Endodermal cell (in vitro differentiated cells): ENCODE measurements around the gene PPP2R1B. TPM values are rescaled to one million over a fixed set of nuclear protein-coding genes. Genes with fewer than 3 reads are reported as not detected.

Experiments used
- DNase-seq: peaks from one replicate; pipeline ENCODE4 v3.0.0-alpha.2; 2017
- H3K27ac ChIP-seq: 2 replicates; pipeline ENCODE4 v1.5.1; 2013; ENCODE audit warnings: mild to moderate bottlenecking, low read depth, low read length, moderate library complexity
- H3K27me3 ChIP-seq: 2 replicates; pipeline ENCODE4 v1.6.1; 2013; ENCODE audit warnings: mild to moderate bottlenecking, low read length, moderate library complexity; ENCODE audit not compliant: insufficient read depth, control insufficient read depth, poor library complexity, severe bottlenecking
- H3K36me3 ChIP-seq: 2 replicates; pipeline ENCODE4 v1.7.0; 2013; ENCODE audit warnings: mild to moderate bottlenecking, low read length, moderate library complexity; ENCODE audit not compliant: control insufficient read depth, insufficient read depth
- H3K4me1 ChIP-seq: one replicate; pipeline ENCODE4 v1.7.0; 2013; ENCODE audit warnings: low read length; ENCODE audit not compliant: control insufficient read depth, insufficient read depth
- H3K4me3 ChIP-seq: 2 replicates; pipeline ENCODE4 v1.5.1; 2013; ENCODE audit warnings: mild to moderate bottlenecking, low read length, moderate library complexity
- H3K9ac ChIP-seq: 2 replicates; pipeline ENCODE4 v1.6.1; 2013; ENCODE audit warnings: mild to moderate bottlenecking, low read length, moderate library complexity; ENCODE audit not compliant: poor library complexity, severe bottlenecking; ENCODE audit errors: extremely low read depth
- H3K9me3 ChIP-seq: 2 replicates; pipeline ENCODE4 v1.6.1; 2013; ENCODE audit warnings: mild to moderate bottlenecking, low read length, moderate library complexity; ENCODE audit not compliant: control insufficient read depth
- H3K27ac Mint-ChIP-seq: 2 replicates; pipeline ENCODE4 v1.8.0; 2020; ENCODE audit warnings: mixed read lengths
- H3K27me3 Mint-ChIP-seq: 2 replicates; pipeline ENCODE4 v1.8.0; 2021; ENCODE audit warnings: mild to moderate bottlenecking, mixed read lengths; ENCODE audit not compliant: insufficient read depth
- H3K36me3 Mint-ChIP-seq: 2 replicates; pipeline ENCODE4 v1.8.0; 2020; ENCODE audit warnings: low read depth, mixed read lengths
- H3K4me1 Mint-ChIP-seq: 2 replicates; pipeline ENCODE4 v1.8.0; 2020; ENCODE audit warnings: mixed read lengths
- H3K4me3 Mint-ChIP-seq: 2 replicates; pipeline ENCODE4 v1.8.0; 2020; ENCODE audit warnings: mild to moderate bottlenecking, moderate library complexity, mixed read lengths
- H3K9me3 Mint-ChIP-seq: 2 replicates; pipeline ENCODE4 v1.8.0; 2020; ENCODE audit warnings: mild to moderate bottlenecking, mixed read lengths
- CTCF ChIP-seq: fragments of 200-600 bp; sonication (generic); conservative IDR thresholded peaks from 2 replicates; pipeline ENCODE4 v1.5.0; 2021; ENCODE audit warnings: antibody characterized with exemption, mild to moderate bottlenecking
- WGBS, 2 experiments: methylation state at CpG; one replicate each; pipeline versions ENCODE4 v1.1.5 to v1.1.7; 2013; ENCODE audit warnings: missing lambda C conversion rate in 2 of 2, mixed read lengths in 1 of 2; ENCODE audit not compliant: insufficient coverage in 1 of 2, insufficient read length in 1 of 2; 5-methylcytosine and 5-hydroxymethylcytosine counted together
- total RNA-seq, 2 donors: library from RNA; stranded (reverse); fragmentation: NEBNext Ultra II Directional in 1 of 2; extraction: Animal tissue kit (Norgen Biotek cat#: 25700) in 1 of 2; gene quantifications; 2 replicates in 1 of 2; 3 replicates in 1 of 2; pipeline ENCODE4 v1.2.1, GENCODE V29; 2021

PPP2R1B gene
- total RNA-seq, 2 donors from 2014 or later: 70.0 to 89.7 TPM

- Mint-ChIP-seq H3K36me3 (peaks cover 48% of the 10 kb centered on the region), H3K27me3 (no peaks in the 10 kb centered on the region), H3K9me3 (no peaks in the 10 kb centered on the region), H3K4me1 (peaks cover 18% of the 10 kb centered on the region), H3K27ac (no peak overlapping the region), H3K4me3 (no peak overlapping the region)
- Histone ChIP-seq H3K27ac (no peak overlapping the region), H3K9ac (peak overlapping the region; percentile 32), H3K4me1 (peaks cover 14% of the 10 kb centered on the region), H3K27me3 (no peaks in the 10 kb centered on the region), H3K36me3 (peaks cover 78% of the 10 kb centered on the region), H3K4me3 (peak overlapping the region; percentile 61), H3K9me3 (peaks cover 5% of the 10 kb centered on the region)
- 85 to 100% methylated on average over 1 to 2 of the region's 2 CpGs for WGBS, 2 experiments
- TF ChIP-seq CTCF: no peak
- DNase-seq: no peak
These were observed 24.4 kb downstream of the PPP2R1B start for GRCh38 chr11:111741751-111742150.

GRCh38 chr11:111739299-111739698 is 26.9 kb downstream of the PPP2R1B start:
- Mint-ChIP-seq H3K27ac (no peak overlapping the region), H3K36me3 (peaks cover 29% of the 10 kb centered on the region), H3K27me3 (no peaks in the 10 kb centered on the region), H3K4me1 (peaks cover 31% of the 10 kb centered on the region), H3K9me3 (no peaks in the 10 kb centered on the region), H3K4me3 (no peak overlapping the region)
- peaks cover 14% of the 10 kb centered on the region for H3K4me1 ChIP-seq
- no peak overlapping the region for H3K27ac ChIP-seq
- DNase-seq: no peak
- TF ChIP-seq CTCF: no peak
- H3K9ac ChIP-seq: no peak overlapping the region
- peaks cover 71% of the 10 kb centered on the region for H3K36me3 ChIP-seq
- no peaks in the 10 kb centered on the region for H3K27me3 ChIP-seq
- no peak overlapping the region for H3K4me3 ChIP-seq
- no peaks in the 10 kb centered on the region for H3K9me3 ChIP-seq
- WGBS, 2 experiments: 77% methylated on average over 2 of the region's 2 CpGs; no CpG with 5 or more reads in 1 of the 2 experiments

DNA sequence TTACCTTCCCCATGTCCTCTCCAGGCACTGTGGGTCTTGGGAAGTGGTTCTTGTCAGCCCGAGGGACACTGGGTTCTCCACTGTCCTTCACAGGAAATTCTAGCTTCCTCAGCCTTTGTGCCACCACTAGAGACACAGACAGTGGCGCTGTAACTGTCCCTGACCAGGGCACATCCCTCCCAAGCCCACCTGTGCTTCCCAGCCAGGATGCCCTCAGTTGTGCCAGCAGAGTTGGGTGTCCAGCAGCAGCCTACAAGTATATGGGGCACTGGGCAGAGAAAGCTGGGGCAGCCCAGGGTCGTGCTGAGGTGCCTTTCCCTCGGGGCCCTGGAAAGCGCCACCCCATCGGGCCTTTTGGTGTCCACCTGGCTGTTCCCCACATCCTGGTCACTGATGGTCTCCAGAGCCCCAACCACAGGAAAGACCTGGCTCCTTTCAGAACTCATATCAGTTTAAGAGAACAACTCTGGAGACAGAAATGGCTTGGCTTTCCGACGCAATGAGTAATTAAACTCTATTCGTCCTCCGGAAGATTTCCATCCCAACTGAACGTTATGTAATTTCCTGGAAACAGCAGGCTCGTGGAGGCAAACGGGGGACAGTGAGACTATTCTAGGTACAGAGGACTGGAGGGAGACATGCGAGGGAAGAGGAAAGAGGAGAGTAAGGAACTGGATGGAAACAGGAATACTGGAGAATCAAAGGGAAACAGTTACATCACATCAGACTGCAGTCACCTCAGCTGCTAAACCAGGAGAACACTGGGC is 28.6 kb downstream of the PPP2R1B start:
- DNase-seq: peak; percentile 28
- H3K4me3 Mint-ChIP-seq: no peak overlapping the region
- no peaks in the 10 kb centered on the region for H3K27me3 Mint-ChIP-seq
- Histone ChIP-seq H3K27ac (no peak overlapping the region), H3K4me1 (peaks cover 14% of the 10 kb centered on the region), H3K9me3 (no peaks in the 10 kb centered on the region), H3K27me3 (no peaks in the 10 kb centered on the region), H3K9ac (no peak overlapping the region), H3K4me3 (no peak overlapping the region), H3K36me3 (peaks cover 58% of the 10 kb centered on the region)
- 94 to 95% methylated on average over 12 to 14 of the region's 14 CpGs for whole genome bisulfite sequencing, 2 experiments
- H3K9me3 Mint-ChIP-seq: no peaks in the 10 kb centered on the region
- peak overlapping the region; percentile 32 for H3K27ac Mint-ChIP-seq
- TF ChIP-seq CTCF: no peak
- peaks cover 31% of the 10 kb centered on the region for H3K4me1 Mint-ChIP-seq
- peaks cover 26% of the 10 kb centered on the region for H3K36me3 Mint-ChIP-seq
